HG03571 (cell line): ENCODE measurements around the gene KRT7.
A peak's percentile ranks its signal among the peaks of the same experiment; 100 is the strongest.
"Not testable (repeated sequence)": the region's sequence is repeated elsewhere in the genome, so short reads cannot be mapped to it uniquely, and the experiment has no call there.

Experiments
- ATAC-seq: cut with Tn5 transposase; IDR thresholded peaks from one replicate; pipeline ENCODE4 v1.9.1; 2021; ENCODE audit not compliant: unreplicated experiment

Gene KRT7

GRCh38 chr12:52277486-52278245 is 44.6 kb downstream of the KRT7 start:
- ATAC-seq = no peak

DNA sequence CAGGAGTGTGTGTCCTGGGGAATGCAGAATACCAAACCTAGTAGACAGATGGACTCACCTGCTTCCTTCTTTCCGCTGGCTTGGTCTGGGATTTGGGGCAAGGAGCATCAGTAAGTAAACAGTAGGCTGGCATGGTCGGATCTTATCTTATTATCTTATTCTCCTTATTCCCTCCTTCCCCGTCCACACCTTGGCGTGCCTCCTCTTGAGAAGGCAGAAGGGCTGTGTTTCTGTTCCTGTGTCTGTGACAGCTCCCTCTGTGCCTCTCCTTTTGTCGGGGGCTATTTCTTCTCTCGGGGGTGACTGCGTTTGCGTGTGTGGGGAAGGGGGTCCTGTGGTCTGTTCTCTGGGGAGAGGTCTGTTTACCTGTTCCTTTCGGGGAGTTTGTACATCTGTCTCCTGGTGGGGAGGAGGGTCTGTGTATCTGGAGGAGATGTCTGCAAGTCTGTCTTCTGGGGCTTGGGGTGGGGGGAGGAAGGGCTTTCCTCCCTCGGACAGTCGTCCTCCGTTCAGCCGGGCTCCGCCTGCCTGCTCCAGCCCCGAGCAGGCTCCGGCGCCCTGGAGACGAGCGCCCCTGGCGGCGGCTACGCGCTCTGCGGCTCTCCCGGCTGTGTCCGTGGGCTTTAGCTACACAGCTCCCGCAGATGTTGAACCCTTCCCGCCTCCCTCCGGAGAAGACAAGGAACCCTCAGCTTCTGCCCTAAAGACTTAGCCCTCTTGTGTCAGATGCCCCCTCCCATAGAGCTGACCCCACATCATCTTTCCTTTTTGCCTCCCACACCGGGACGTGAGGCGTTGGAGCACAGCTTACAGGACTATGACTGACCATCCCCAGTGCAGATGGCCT is 45.8 kb downstream of the KRT7 start:
- ATAC-seq = no peak

DNA sequence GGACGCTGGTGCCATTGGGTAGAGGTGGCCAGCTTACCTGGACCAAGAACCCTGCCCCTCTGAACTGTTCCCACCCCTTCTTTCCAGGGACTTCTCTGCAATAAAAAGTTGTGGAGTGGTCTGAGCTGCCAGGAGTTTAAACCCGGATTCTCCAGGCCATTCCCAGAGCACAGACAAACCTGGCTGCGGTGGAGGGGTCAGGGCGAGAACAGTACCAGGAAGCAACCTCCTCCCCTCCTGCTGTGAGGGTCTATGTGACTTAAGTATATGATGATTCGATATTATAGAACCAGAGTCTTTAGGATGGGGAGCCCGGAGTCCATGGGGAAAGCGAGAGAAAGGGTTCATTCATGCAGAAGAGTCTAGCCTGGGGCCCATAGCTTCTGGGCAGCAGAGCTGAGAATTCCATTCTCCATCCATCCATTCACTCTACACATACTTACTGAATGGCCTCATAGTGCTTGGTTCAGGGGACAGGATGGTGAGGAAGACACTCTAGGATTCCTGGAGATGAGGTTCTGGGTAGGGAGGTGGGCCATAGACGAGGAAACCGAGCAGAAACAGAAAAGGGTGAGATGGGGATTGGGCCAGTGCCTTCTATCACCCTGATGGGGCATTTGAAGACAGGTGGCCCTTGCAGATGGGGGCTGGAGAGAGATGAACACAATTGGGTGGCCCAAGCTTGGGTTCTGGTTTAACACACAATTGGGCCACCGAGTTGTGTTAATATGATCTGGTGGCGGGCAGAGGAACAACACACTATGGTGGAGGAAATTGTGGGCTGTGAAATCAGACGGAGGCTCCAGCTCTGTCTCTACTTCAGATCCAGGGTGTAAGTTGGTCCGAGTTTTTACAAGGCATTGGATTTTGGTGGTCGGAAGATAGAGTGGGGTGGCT is 46.6 kb downstream of the KRT7 start:
- no peak for ATAC-seq

- ATAC-seq = no peak
Measured at GRCh38 chr12:52280319-52280795, 47.3 kb downstream of the KRT7 start.

DNA sequence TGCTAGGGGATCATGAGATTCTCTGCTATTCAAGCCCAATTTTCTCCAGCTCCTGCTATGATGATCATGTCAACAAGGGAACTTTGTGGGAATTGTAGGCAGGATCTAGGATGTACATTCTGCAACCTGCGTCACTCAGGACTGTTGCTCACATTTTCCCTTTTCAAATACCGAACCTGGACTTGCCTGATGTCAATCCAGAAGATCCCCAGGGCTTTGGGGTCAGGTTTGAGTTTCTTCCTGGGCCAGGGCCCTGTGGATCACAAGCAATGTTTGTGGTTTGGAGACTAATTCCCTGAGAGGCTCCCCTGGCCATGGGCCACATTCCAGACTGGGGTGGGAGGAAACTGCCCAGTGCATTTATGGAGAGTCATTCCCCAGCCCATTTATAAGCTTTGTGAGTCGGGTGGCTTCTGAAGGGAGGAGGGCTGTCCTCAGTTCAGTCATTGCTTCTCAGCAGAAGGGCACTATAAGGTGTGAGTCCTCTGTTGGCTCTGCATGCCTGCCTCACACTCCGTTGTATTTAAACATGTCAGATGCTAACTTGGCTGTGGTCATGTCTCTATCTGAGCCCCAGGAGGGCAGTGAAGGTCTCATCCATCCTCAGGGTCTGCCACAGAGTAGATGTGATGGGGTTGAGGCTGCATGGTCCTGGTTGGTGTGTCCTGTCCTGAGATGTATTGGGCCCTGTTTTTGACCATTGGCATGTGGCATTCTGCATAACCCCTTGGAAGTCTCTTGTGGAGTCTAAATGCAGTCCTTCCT is 47.9 kb downstream of the KRT7 start:
- no peak for ATAC-seq

- no peak for ATAC-seq
Measured at GRCh38 chr12:52284562-52285171, 51.6 kb downstream of the KRT7 start.

DNA sequence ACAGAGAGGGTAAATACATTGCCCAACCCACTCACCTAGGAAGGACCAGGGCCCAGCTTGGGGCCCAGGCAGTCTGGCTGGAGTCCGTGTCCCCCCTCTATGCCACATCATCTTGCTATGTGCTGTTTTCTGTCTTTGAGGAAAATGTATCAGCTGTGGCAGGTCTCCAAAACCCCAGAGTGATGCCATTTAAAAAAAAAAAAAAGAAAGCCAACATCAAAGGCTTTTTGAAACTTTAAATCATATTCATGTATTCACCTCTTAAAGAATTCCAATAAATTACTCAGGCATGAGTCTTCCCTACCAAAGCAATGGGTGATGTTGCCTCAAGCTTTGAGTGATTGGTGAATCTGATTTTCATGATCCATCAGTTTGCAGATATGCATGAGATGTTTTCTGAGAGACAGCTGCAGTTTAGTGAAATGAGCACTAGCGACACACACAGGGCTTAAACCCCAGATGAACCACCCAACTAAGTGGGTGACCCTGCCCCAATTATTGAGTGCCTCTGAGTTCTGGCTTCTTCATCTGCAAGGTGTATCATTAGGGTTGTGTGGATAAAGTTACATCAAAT is 52.2 kb downstream of the KRT7 start:
- ATAC-seq = no peak

DNA sequence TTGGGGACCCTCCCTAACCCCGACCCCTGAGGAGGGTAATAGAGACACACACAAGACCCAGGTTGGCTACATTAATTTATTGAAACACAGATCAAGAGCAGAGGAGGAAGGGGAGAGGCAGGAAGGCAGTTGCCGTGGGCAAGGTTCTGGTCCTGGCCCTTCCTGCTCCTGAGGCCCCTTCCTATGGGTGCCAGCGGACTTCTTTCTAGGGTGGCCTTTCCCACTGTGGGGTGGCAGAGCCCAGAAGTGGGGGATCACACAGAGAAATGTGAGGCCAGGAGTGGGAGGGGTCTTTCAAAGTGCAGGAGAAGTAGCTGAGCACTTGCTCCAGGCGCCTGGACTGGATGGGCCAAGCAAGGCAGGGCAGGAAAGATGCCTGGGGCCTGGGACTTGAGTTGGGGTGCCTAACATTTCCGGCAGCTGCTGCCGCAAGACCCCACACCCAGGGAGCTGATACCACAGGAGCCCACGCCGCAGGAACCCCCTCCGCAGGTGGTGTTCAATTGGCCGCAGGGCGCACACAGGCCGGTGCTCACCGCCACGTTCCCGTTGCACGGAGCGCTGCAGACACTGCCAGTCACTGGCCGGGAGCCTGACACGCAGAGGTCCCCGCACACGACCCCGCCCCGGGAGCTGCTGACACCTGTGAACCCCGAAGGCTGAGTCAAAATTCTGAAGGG is 52.9 kb downstream of the KRT7 start:
- ATAC-seq = no peak

- ATAC-seq = not testable (repeated sequence)
Measured at GRCh38 chr12:52286857-52287785, 54.1 kb downstream of the KRT7 start.

DNA sequence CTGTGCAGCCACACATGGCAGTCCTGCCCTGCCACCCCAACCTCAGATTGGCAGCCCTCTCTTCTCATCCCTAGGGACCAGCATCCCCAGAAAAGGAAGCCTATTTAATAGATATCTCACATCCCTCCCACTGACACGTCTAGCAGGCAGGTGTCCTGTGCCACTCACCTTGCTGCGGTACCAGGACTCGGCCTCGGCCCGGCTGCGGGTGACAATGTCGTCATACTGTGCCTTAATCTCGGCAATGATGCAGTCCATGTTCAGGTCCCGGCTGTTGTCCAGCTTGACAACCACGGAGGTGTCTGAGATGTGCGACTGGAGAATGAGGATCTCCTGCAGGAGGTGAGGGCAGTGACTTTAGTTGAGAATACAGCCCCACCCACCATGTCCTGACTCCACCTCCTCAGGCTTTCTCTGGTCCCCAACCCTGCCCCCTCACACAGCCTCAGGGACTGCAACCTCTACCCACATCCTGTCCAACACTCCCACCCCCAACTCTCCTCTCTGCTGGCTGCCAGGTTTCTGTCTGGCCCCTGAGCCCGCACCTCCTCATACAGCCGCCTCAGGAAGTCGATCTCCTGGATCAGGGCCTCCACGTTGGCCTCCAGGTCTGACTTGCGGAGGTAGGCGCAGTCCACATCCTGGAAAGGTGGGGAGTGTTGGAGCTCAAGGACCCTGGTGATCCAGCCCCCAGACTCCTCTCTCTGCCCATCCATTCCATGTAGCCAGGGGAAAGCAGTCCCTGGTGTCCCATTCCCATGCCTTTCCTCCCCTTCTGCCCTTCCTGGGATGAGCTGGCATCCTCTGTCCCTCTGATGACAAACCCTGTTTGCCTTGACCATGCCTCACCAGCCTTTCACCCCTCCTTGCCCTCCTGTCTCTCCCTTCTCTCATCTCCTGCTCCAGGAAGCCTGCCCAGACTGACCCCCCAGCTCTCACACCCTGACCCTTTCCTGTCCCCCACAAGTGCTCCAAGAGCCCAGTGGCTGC is 55.1 kb downstream of the KRT7 start:
- peak; percentile 87 for ATAC-seq

DNA sequence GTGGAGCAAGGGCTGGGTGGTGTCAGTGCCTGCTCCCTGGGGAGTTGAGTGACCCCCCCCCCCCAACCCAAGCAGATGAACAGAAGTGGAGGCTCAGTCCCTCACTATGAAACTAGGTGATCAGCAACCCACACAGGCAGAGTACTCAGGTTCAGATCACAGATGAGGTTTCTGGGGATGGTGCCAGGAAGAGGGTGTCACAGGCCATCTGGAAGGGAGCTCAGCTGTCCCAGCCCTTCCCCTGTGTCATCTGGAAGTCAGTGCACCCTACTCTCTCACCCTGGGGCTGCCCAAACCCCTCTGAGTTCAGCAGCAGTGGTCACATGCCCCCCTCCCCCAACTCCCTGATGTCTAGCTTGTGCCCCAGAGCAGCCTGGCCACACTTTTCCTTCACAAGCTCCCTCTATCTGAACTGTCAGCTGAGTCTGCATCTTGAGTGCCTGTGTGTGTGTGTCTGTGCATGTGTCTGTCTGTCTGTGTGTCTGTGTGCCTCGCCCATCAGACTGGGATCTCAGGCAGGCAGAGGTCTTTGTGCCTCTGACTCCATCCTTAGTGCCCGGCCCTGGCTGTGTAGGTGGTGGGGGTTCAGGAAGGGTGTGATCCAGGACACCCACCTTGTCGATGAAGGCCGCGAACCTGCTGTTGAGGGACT is 57.6 kb downstream of the KRT7 start:
- ATAC-seq = not testable (repeated sequence)

DNA sequence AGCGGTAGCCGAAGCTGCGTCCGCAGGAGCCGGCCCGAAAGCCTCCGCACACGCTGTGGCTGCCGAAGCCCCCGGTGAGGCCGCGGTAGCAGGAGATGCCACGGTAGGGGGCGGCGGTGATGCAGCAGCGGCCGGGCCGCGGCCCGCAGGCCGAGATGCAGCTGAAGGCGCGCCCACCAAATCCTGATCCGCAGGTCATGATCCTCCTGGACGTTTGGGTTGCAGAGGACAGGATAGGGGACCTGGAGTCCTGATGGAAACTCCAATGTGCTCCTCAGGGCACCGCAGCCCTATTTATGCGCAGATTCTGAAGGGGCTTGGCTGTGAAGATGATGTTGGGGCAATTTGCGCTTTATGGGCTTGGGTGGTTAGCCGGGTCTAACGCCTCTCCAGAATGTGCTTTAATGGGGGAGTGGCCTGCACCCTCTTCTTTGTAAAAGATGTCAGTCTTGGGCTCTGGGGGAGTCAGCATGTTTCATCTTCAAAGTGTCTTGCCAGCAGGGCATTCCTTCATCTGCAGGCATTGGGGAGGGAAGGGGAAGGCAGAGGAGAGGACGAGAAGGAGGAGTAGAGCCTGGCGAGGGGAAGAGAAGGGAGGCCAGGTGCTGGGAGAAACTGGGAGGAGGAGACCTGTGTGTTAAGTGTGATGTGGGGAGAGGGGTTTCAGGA is 58.4 kb downstream of the KRT7 start, which contains the start of gene KRT81:
Gene KRT81, minus strand, starts transcription at position 268 of the 669 bp plus-strand sequence. Its CDS starts 69 bp downstream, at position 199.
- ATAC-seq = no peak

DNA sequence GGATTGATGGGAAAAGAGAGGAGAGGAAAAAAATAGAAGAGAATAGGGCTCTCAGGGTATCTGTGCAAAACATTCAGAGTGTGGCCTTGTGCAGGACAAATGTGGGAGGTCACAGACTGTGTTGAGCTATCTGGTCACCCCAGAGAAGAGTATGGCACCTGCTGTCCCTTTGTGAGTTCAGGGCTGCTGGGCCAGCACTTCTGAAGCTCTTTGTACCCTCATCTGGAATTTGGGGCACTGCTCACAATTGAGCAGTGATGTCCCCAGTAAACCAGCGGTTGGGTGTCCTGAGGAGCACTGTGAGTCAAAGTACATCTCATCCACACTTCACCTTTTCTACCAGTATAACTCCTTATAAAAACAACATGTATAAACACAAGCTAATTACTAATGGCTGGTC is 60.9 kb downstream of the KRT7 start:
- ATAC-seq = no peak

- no peak for ATAC-seq
Measured at GRCh38 chr12:52294803-52295202, 61.8 kb downstream of the KRT7 start.

DNA sequence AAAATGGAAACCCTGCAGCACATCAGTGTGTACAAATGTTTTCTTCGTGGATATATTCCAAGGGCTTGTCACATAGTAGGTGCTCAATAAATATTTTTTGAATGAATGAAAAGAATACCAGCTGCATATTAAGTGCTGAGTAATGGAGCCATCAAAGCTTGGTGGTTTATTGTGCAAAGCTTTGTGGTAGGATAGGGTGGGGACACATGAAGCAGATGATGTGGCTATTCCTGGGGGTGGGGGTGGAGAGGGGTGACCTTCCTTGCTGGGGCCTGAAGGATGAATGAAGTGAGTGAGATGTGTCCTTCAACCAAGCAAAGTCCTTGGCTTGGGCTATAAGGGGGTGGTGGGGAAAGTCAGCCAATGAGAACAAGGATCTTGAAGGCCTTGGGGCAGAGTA is 62.6 kb downstream of the KRT7 start:
- ATAC-seq = no peak
